Gastrocnemius medialis (tissue), 4 donors: ENCODE measurements around the gene HP.
"Not testable (repeated sequence)": the region's sequence is repeated elsewhere in the genome, so short reads cannot be mapped to it uniquely, and the experiment has no call there.

ENCODE experiments used
- CTCF ChIP-seq, 5 experiments: fragments of 450-650 bp in 3 of 5; fragments of 200-600 bp in 2 of 5; sonication (generic) in 2 of 5; IDR thresholded peaks in 4 of 5; conservative IDR thresholded peaks in 1 of 5; 1 replicate in 4 of 5; 2 replicates in 1 of 5; pipeline ENCODE4 v1.5.1; 2016 to 2019; ENCODE audit warnings: antibody characterized with exemption in 5 of 5, mild to moderate bottlenecking in 3 of 5, moderate library complexity in 3 of 5
- POLR2A ChIP-seq, 2 donors: fragments of 450-650 bp; IDR thresholded peaks; one replicate each; pipeline ENCODE4 v1.6.1; 2017; ENCODE audit warnings: antibody characterized with exemption in 2 of 2, mild to moderate bottlenecking in 2 of 2, moderate library complexity in 2 of 2

DNA sequence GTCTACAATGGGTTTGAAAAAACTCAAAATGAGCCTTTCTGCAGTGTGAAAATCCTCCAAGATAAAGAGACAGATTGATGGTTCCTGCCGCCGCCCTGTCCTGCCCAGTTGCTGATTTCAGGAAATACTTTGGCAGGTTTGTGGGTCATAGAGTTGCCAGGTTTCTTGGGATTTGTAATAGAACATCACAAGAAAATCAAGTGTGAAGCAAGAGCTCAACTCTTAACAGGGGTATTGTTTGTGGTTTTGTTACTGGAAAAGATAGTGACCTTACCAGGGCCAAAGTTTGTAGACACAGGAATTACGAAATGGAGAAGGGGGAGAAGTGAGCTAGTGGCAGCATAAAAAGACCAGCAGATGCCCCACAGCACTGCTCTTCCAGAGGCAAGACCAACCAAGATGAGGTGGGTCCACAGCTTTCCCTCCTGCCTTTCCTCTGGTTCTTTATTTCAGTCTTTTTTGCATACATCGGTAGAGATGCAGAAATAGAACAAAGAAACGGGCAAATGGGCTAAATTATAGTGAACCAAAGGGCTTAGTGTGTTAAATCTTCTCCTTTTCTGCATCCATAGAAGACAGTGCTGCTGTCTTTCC is at the start of gene HP:
- TF ChIP-seq CTCF (IDR thresholded peaks at IDR 0.05 in 4 of 5, conservative IDR thresholded peaks at IDR 0.05 in 1 of 5); POLR2A (IDR thresholded peaks at IDR 0.05): not testable (repeated sequence)
